ENCODE measurements around the gene VPS37C.

VPS37C gene

DNA sequence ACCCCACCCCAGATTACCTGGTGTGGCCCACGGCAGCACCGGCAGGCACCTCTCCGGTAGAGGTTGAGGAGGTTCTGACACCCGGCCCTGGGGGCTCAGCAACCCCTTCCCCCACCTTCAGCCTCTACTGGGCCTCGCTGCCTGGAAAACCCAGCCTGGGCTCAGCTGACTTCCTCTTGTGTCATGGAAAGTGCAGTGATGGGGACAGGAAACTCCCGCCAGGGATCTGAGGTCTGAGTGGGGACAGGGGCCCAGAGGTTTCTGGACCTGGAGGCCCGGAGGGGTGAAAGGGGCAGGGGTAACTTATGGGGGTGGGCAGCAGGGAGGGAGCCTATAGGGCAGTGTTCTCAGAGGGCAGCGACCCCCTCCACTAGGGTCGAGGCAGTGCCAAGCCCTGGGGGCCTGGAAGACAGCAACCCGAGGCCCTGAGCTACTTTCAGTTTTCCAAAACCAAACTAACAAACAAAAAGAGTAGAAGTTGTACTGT, 68.9 kb downstream of the VPS37C start:
- peak; percentile 41 for DNase-seq

DNA sequence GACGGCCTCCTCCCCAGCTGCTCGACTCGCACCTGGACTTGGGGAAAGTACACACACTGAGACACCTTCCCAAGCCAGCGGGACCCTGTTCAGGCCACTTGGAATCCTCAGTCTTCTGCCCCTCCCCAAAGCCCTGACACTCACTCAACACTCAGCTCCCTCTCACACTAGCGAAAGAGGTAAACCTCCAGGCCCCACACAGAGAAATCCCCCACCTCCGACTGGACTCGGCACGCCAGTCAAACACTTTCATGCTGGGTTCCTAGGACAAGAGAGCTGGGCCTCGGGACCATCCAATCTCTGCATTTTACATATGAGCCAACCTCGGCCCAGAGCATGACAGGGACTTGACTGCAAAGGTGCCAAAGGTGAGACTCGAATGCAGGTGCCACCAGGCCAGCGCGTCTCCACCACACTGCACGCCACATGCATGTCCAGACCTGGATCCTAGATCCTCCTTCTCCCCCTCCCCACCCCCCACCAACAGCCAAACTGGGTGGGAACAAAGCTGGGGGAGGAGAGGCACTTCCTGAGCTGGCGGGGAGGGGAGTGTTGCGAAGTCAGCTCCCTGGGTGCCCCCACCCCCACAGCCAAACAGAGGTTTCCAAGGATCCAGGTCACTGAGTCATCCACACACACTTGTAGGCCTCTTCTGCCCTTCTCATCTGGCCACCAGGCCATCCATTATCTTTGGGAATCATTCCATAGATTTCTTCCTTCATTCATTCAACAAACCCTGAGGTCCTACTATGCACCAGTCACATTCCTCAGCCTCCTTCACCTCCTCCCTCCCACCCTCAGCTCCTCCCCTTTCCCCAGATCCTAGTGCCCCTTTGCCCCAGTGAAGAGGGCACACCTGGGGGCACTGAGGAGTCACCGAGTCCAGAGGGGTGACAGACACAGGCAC, 69.6 kb downstream of the VPS37C start:
- peak; percentile 63 for DNase-seq

DNA sequence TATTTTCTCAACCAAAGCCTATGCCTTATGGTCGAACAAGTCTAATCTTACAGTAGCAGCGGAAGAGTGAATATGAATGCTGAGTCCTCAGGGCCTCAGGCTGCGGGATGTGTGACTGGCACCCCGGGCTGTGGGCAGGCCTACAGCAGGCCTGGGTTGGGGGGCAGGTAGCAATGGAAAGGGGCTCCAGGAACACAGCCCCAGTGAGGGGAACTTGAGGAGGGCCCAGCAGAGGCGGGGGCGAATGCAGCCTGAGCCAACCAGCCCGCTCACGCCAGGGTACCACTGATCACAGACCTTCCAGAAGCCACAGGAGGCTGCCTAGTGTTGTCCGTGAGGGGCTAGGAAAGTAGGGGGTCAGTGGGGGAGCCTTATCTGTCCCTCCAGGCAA, 70.2 kb downstream of the VPS37C start:
- no peak for DNase-seq

DNA sequence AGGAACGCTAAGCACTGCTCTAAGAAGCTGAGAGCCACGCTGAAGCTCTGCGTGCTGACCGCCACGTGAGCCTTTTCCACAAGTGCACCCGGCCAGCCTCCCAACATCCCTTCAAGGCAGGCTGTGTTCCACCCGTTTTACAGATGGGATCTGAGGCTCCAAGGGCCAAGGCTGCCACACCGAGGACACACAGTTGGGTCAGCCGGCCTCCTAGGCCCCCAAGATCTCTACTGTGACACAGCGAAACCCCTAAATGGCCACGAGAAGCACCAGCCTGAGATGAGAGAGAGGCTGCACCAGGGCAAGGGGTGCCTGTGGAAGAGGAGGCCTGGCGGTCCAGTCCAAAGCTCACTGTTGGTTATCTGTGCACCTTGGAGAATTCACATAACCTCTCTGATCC, 70.7 kb downstream of the VPS37C start:
- no peak for DNase-seq

DNA sequence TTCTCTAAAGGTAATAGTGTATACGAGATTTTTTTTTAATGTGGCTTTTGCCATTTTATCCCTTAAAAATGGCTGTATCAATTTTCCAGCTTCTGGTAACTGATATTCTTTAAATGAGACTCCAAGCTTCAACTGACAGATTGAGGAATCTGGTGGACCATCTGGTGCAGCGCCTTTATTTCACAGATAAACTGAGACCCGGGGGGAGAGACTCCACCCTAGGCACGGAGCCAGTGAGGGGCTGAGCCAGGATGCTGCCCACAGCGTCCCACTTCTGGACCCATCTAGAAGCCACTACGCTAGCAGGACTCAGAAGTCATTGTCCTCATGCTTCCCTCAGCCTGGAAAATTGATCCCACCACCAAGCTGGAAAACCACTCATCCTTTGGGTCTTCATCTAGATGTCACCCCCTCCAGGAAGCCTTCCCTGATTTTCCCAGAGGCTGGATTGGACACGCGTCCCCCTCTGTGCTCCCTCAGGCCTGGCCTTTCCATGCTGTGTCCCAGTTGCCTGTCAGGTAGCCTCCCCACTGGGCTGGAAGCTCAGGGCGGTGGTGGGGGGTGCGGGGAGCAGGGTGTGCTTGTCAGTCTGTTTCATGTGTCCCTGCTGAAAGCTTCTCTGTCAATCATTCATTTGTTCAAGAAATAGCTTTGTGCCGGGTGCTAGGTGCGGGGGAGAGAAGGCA, 71.3 kb downstream of the VPS37C start:
- DNase-seq: no peak

DNA sequence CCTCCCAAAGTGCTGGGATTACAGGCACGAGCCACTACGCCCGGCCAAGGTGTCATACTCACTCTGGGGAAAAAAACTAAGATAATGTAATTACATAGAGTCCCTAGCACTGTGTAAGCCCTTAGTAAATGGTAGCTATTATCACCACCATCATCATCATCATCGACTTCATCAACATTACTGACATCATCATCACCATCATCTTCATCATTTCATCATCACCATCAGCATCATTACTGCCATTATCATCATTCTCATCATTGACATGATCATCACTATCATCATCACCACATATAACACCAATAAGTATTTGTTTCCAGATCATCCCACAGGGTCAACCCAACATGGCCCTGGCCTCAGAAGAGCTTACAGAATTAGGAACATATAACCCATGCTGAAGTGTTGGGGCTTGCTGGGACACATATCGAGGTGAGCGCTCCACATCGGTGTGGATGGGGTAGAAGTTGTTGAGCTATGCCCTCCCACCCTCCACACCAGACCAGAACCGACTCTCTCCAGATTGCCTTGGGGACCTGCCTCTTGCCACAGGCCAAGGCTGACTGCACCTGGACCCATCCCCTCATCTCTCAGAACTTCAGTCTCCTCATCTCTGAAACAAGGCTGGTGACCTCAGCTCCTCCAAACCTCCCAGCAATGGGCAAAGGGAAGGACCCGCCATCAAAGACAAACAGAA, 73.7 kb downstream of the VPS37C start:
- DNase-seq: no peak

DNA sequence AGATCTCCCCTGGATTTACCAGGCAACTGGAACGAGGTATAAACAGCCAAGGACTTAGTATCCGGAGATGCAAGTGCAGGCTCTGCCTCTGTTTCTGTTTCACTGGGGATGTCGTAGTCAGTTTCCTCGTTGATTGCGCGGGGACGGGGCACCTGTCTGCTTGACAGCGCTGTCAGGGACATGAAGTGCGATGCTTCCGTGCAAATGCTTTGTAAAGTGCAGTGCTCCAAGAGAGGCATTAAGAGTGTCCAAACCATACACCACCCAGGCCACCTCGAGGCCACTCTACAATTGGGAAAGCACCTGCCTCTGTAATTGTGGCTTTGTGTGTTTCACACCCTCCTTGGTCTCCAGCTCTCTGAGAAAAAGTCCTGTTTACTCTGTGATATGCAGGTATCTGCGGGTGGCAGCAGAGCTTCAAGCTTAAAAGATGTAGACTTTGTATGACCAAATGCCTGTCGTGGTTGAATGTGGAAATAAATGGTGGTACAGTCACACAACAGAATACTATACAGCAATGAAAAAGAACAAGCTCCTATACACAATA, 77.6 kb downstream of the VPS37C start:
- peak; percentile 77 for DNase-seq

DNA sequence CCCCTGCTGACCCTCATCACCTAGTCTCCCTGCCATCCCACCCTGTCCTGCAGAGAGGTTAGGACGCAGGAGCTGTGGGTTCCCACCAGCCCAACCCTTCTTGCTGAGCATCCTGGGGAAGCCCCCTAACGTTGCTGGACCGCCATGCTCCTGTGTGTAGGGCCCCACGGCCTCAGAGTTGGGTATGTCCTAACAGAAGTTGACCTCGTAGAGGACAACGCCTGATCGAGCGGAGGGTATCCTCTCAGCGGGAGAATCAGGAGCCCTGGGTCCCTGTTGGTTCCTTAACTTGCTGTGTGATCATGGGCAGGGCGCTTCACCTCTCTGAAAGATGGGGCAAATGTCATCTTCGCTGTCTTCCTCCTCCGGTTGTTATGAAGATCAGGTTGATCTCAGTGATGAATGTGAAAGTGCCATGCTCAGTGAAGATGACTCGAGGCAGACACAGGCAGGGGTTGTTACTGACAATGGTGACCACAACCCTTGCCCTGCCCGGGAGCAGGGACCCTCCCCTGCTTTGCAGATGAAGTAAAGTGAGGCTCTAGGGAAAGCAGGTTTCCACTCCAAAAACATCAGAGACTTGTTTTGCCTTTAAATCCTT, 78.2 kb downstream of the VPS37C start:
- DNase-seq: peak; percentile 59

DNA sequence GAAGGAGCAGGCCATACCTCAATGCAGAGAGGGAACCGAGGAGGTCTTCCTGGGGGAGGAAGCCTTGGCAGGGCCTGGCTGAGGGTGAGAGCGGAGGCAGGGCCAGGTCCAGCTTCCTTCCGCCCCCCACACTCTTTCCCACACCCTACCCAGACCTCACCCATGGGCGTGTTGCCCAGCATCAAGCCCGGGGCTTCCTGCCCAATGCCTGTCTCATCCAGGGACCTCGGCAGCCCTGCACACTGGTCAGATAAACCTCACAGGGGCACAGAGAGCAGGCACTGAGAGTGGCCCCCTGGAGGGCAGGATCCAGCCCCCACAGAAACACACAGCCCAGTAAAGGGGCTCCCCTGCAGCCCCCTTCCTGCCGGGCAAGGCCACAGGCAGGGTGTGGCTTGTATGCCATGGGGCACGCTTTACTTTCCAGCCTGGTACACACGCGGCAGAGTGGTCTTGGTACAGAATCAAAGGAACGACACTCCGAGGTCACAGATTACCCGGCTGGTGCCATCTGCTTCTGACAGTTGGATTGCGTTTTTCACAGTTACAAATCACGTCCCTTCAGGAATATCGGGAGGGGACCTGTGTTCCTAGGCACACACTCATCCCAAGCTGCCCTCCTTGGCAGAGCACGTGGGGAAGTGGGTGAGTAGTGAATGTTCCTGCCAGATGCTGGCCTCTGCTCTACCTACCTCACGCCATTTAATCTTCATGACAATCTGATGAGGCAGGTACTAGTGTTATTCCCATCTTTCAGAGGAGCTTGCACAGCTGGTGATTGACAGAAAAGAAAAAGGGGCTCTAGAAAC, 79.0 kb downstream of the VPS37C start:
- DNase-seq: peak; percentile 23

DNA sequence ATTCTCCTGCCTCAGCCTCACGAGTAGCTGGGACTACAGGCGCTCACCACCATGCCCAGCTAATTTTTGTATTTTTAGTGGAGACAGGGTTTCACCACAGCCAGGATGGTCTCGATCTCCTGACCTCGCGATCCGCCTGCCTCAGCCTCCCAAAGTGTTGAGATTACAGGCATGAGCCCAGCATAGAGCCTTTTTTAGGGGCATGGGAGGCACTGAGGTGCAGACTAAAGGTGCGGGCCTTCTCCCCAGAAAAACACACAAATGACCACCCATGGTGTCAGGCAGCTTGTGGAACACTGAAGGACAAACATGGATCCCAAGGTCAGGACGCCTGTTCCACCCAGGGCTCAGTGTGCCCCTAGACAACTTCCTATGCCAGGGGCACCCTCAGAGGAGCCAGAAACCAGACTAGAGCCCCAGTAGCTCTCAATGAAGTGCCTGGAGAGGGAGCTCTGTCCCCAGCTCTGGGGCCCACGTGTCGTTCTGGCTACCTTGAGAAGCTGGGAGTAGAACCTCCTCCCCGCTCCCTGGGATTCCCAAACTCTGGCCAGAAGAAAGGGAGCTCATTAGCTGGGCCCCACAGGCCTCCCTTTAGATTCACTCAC, 80.1 kb downstream of the VPS37C start:
- peak; percentile 54 for DNase-seq

DNA sequence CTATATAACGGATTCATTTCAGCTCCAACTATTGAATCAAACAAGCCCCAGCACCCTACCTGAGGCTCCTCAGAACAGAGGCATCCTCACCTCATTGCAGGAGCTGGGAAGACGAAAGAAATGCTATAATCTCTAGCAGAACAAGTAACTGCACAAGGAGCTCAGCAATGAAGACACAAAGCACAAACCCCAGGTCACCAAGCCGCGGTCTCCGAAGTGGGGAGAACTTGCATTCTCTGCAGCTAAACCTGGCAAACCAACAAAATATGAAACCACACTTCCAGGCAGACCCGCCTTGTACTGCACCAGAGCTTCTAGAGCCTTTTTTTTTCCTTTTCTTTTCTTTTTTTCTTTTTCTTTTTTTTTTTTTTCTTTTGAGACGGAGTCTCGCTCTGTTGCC, 80.7 kb downstream of the VPS37C start:
- peak; percentile 76 for DNase-seq
